GM12801 (cell line): ENCODE results near the gene LRRN2.

ENCODE experiments used
- TF ChIP-seq, protein P1 (sequence below): IDR thresholded peaks from one replicate; pipeline ENCODE4 v1.5.1; 2011; ENCODE audit warnings: control low read depth; ENCODE audit not compliant: insufficient read length; ENCODE audit errors: extremely low read depth

The LRRN2 gene

GRCh38 chr1:204651843-204652421 lies 33.6 kb downstream of the LRRN2 start:
- TF ChIP-seq, protein P1, sequence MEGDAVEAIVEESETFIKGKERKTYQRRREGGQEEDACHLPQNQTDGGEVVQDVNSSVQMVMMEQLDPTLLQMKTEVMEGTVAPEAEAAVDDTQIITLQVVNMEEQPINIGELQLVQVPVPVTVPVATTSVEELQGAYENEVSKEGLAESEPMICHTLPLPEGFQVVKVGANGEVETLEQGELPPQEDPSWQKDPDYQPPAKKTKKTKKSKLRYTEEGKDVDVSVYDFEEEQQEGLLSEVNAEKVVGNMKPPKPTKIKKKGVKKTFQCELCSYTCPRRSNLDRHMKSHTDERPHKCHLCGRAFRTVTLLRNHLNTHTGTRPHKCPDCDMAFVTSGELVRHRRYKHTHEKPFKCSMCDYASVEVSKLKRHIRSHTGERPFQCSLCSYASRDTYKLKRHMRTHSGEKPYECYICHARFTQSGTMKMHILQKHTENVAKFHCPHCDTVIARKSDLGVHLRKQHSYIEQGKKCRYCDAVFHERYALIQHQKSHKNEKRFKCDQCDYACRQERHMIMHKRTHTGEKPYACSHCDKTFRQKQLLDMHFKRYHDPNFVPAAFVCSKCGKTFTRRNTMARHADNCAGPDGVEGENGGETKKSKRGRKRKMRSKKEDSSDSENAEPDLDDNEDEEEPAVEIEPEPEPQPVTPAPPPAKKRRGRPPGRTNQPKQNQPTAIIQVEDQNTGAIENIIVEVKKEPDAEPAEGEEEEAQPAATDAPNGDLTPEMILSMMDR: no peak

DNA sequence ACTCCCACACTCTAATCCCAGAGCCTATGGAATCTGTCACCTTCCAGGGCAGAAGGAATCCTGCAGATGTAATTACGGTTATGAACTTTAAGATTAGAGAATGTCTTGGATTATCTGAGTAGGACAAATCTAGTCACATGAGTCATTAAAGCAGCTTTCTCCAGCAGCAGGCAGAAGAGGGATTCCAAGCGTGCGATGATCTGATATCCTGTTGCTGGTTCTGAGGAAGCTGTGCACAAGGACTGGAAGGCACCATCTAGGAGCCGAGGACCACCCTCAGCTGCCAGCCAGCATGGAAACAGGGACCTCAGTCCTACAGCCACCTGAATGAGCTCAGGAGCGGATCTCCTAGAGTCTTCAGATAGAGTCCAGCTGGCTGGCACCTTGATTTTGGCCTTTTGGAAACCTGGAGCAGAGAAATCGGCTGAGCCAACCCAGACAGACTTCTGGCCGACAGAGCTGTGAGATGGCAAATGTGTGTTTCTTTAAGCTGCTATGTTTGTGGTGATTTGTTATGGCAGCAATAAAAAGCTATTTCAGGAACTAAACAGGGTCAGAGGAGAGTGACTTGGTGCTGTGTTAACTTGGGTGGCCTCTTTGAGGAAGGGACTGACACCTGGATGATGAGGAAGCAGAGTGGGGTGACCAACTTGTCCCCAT lies 34.5 kb downstream of the LRRN2 start:
- TF ChIP-seq, protein P1: no peak

DNA sequence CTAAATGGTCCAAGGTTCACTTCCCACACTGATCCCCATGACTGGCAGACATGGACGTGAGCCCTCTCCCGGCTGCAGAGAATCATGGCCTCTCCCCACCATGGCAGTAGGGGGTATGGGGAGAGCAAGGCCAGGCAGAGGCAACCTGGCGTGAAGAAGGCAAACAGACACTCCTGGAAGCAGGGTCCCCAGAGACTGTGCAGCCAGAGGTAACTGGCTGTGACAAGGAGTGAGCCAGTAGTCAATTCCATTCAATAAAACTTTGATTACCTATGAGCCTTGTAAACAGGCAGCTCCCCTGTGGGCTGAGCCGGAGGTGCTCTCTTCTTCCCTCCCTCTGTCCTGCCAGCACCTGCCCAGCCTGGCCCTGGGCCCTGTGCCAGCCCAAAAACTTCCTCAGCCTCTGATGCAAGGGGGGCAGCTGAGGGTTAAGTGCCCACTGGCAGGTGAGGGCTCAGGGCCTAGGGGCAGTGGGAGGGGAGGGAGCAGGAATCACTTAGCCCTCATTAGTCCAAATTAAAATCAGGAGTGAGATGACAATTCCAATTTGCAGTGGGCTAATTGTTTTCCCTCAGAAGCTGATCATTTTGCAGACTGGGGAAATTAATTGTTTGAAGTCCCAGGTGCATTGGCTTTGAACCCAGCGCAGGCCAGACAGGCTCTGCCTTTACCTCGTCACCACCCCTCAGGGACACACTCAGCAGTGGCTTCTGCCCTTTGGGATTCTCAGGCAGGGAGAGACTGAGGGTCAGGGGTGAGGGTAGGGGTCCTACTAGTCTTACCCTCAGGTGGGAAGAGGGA lies 35.6 kb downstream of the LRRN2 start:
- TF ChIP-seq, protein P1: no peak

GRCh38 chr1:204648576-204648975 lies 37.0 kb downstream of the LRRN2 start:
- TF ChIP-seq, protein P1: no peak

GRCh38 chr1:204647805-204648153 lies 37.8 kb downstream of the LRRN2 start:
- TF ChIP-seq, protein P1: no peak

- TF ChIP-seq, protein P1: no peak
Measured at GRCh38 chr1:204647114-204647804, 38.3 kb downstream of the LRRN2 start.

DNA sequence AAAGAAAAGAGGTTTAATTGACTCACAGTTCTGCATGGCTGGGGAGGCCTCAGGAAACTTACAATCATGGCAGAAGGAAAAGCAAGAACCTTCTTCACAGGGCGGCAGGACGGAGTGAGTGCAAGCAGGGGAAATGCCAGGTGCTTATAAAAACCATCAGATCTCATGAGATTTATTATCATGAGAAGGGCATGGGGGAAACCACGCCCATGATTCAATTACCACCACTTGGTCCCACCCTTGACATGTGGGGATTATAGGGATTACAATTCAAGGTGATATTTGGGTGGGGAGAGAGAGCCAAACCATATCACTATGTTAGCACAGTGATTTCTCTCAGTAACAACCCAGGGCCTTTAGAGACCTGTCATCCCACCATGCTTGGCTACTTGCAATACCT lies 39.9 kb downstream of the LRRN2 start:
- TF ChIP-seq, protein P1: no peak
